Brain microvascular endothelial cell (primary cell): ENCODE data around the gene FAM217A.

Experiments
- DNase-seq: peaks from one replicate; pipeline ENCODE4 v3.0.0-alpha.2; 2020
- H3K27ac ChIP-seq: fragments of 250-450 bp; sonication (Bioruptor Pico); 2 replicates; pipeline ENCODE4 v1.5.1; 2020; ENCODE audit warnings: mild to moderate bottlenecking, moderate library complexity
- H3K27me3 ChIP-seq: fragments of 250-450 bp; sonication (Bioruptor Pico); replicated peaks from 2 replicates; pipeline ENCODE4 v1.5.1; 2020; ENCODE audit warnings: mild to moderate bottlenecking
- H3K36me3 ChIP-seq: fragments of 250-450 bp; sonication (Bioruptor Pico); replicated peaks from 2 replicates; pipeline ENCODE4 v1.5.1; 2020; ENCODE audit warnings: mild to moderate bottlenecking
- H3K4me3 ChIP-seq: 2 replicates; pipeline ENCODE4 v1.5.1; 2011; ENCODE audit warnings: low read depth, mild to moderate bottlenecking, control low read depth, low read length, moderate library complexity
- in situ Hi-C: cut with HindIII; loops from 2 replicates; pipeline ENCODE4 v1.10.0; 2017; ENCODE audit warnings: low sequenced_read_pairs, low pct_ligation_motif_present
- TF ChIP-seq, protein P1 (sequence below): IDR thresholded peaks from 2 replicates; pipeline ENCODE4 v1.5.1; 2011; ENCODE audit warnings: low read depth, mild to moderate bottlenecking, moderate library complexity, low read length, control low read depth, inconsistent platforms; ENCODE audit errors: missing control alignments

The FAM217A gene

DNA sequence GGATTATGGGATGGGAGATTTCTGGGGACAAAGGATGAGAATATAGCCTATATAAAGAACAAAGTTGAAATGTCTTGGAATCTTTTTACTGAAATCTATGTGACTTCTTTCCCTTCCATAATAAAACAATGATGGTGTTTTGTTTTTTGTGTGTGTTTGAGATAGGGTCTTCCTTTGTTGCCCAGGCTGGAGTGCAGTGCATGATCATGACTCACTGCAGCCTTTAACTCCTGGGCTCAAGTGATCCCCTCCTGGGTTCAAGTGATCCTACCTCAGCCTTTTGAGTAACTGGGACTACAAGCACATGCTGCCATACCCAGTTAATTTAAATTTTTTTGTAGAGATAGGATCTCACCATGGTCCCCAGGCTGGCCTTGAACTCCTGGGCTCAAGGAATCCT, 50.9 kb downstream of the FAM217A start:
- TF ChIP-seq, protein P1, sequence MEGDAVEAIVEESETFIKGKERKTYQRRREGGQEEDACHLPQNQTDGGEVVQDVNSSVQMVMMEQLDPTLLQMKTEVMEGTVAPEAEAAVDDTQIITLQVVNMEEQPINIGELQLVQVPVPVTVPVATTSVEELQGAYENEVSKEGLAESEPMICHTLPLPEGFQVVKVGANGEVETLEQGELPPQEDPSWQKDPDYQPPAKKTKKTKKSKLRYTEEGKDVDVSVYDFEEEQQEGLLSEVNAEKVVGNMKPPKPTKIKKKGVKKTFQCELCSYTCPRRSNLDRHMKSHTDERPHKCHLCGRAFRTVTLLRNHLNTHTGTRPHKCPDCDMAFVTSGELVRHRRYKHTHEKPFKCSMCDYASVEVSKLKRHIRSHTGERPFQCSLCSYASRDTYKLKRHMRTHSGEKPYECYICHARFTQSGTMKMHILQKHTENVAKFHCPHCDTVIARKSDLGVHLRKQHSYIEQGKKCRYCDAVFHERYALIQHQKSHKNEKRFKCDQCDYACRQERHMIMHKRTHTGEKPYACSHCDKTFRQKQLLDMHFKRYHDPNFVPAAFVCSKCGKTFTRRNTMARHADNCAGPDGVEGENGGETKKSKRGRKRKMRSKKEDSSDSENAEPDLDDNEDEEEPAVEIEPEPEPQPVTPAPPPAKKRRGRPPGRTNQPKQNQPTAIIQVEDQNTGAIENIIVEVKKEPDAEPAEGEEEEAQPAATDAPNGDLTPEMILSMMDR, result no peak

DNA sequence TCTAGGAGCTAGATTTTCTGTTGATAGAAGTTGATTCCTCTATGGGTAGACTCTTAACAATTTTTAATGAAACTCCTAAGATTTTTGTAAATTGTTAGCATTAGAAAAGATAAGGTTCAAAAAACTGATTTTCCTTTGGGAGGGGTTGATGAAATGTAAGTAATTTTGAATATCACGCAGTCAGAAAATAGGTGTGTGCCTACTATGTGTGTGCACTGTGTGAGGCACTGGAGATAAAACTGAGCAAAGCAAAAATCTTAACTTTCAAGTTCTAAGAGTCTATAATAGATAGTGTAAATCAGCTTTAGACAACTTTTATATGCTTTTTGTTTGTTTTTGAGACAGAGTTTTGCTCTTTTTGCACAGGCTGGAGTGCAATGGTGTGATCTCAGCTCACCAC, 53.3 kb downstream of the FAM217A start:
- TF ChIP-seq, protein P1, result no peak
- Histone ChIP-seq H3K4me3 (no peak overlapping the region), H3K27me3 (no peaks in the 10 kb centered on the region), H3K27ac (no peak overlapping the region), H3K36me3 (peaks cover 2% of the 10 kb centered on the region)
- in situ Hi-C loops, result no loop called here
- no peak for DNase-seq

More for the DNA sequence above, 50.9 kb downstream of the FAM217A start:
- Histone ChIP-seq H3K36me3 (peaks cover 12% of the 10 kb centered on the region), H3K27ac (no peak overlapping the region), H3K4me3 (no peak overlapping the region), H3K27me3 (no peaks in the 10 kb centered on the region)
- in situ Hi-C loops, result no loop called here
- no peak for DNase-seq

DNA sequence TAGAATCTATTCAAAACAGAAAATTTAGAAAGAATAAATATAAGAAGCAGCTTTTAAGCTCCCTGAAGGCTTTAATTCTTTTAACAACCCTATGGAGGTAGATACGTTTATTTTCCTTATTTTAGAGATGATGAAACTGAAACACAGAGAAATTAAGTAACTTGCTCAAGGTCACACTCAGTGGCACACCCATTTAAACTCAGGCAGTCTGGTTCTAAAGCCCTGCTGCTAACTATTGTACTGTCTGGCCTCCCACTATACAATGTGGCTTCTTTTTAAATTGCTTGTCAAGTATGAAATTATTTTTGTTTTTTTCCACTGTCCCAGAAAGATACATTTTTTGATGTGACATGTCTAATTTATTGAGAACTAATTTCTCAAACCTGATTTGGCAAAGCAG, 55.7 kb downstream of the FAM217A start:
- in situ Hi-C loops, result no loop called here
- H3K27ac ChIP-seq, result no peak overlapping the region
- H3K27me3 ChIP-seq, result no peaks in the 10 kb centered on the region
- TF ChIP-seq, protein P1, result no peak
- H3K36me3 ChIP-seq, result no peaks in the 10 kb centered on the region
- H3K4me3 ChIP-seq, result no peak overlapping the region
- no peak for DNase-seq

DNA sequence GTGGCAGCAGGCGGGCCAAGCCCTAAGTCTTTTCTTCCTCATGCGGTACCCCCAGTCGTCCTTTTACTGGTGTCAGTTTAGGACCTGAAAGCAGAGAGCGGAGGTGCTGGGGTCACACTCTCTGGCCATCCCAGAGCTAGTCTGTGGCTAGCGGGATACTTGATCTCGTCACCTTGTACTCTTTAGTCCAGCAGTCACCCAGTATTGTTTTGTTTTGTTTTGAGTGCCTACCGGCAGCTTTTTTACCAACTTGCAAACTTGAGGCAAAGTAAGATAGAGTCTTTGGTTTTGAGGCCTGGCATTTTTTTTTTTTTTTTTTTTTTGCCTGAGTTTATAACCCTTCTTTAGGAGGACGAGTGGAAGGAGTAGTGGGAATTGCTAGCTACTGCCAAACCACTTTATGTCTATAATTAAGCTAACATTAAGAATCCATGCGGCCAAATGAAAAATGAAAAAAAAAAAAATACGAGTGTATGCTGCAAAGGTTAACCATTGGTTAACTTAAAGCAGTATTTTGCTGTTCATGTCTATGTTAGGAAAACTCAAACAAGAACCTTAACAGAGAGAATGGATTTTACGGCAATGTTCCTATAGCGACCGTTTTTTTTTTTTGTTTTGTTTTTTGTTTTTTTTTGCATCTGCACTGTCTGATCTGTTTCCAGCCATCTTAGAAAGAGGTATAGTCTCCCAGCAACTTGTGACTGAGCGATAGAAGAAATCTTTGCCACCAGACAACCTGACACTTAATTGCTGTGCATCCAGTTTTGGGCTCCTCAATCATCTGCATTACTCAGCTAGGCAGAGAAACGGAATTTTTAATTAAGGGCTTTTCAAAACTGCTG, 56.9 kb downstream of the FAM217A start:
- peak overlapping the region; percentile 90 for H3K27ac ChIP-seq
- H3K36me3 ChIP-seq, result no peaks in the 10 kb centered on the region
- no peak for DNase-seq
- H3K4me3 ChIP-seq, result peak overlapping the region; percentile 99
- H3K27me3 ChIP-seq, result no peaks in the 10 kb centered on the region
- TF ChIP-seq, protein P1, result no peak
- in situ Hi-C loops, result no loop called here

DNA sequence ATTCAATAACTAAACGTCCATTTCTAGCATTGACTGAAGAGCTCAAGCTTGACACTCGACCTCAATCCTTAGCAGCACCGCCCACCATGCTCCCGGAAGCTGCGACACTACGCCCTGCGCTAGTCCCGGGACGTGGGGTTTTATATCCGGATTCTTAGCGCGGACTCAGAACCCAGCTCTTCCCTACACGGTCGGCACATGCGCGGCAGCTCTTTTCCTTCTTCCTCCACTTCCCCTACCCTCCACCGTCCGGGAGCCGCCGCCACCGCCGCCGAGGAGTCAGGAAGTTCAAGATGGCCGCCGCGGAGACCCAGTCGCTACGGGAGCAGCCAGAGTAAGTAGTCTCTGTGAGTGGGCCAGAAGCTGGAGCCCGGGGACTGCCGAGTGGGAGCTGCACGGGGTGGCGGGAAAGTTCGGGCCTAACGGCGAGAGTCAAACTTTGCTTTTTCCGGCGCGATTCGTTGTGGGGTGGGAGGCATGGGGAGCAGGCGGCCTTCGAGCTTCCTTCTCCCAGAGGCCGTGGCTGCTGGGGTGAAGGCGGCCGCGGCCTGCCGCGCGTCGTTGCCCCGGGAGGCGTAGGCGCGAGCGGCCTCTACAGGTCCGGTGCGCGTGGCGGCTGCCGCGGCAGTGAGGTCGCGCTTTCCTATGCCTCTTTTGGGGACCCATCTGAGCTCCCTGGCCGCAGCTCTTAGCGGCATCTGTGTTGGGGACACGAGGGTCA, 57.6 kb downstream of the FAM217A start:
- DNase-seq, result peak; percentile 95
- Histone ChIP-seq H3K27me3 (no peaks in the 10 kb centered on the region), H3K27ac (peak overlapping the region; percentile 90), H3K36me3 (no peaks in the 10 kb centered on the region), H3K4me3 (peak overlapping the region; percentile 99)
- in situ Hi-C loops, result no loop called here
- TF ChIP-seq, protein P1, result peak; percentile 38
